Endodermal cell (in vitro differentiated cells): ENCODE data around the gene KRT34. TPM values are rescaled to one million over a fixed set of nuclear protein-coding genes. Genes with fewer than 3 reads are reported as not detected.

Experiments
- DNase-seq: peaks from one replicate; pipeline ENCODE4 v3.0.0-alpha.2; 2017
- H3K27ac ChIP-seq: 2 replicates; pipeline ENCODE4 v1.5.1; 2013; ENCODE audit warnings: mild to moderate bottlenecking, low read depth, low read length, moderate library complexity
- H3K27me3 ChIP-seq: 2 replicates; pipeline ENCODE4 v1.6.1; 2013; ENCODE audit warnings: mild to moderate bottlenecking, low read length, moderate library complexity; ENCODE audit not compliant: insufficient read depth, control insufficient read depth, poor library complexity, severe bottlenecking
- H3K36me3 ChIP-seq: 2 replicates; pipeline ENCODE4 v1.7.0; 2013; ENCODE audit warnings: mild to moderate bottlenecking, low read length, moderate library complexity; ENCODE audit not compliant: control insufficient read depth, insufficient read depth
- H3K4me1 ChIP-seq: one replicate; pipeline ENCODE4 v1.7.0; 2013; ENCODE audit warnings: low read length; ENCODE audit not compliant: control insufficient read depth, insufficient read depth
- H3K4me3 ChIP-seq: 2 replicates; pipeline ENCODE4 v1.5.1; 2013; ENCODE audit warnings: mild to moderate bottlenecking, low read length, moderate library complexity
- H3K9ac ChIP-seq: 2 replicates; pipeline ENCODE4 v1.6.1; 2013; ENCODE audit warnings: mild to moderate bottlenecking, low read length, moderate library complexity; ENCODE audit not compliant: poor library complexity, severe bottlenecking; ENCODE audit errors: extremely low read depth
- H3K9me3 ChIP-seq: 2 replicates; pipeline ENCODE4 v1.6.1; 2013; ENCODE audit warnings: mild to moderate bottlenecking, low read length, moderate library complexity; ENCODE audit not compliant: control insufficient read depth
- H3K27ac Mint-ChIP-seq: 2 replicates; pipeline ENCODE4 v1.8.0; 2020; ENCODE audit warnings: mixed read lengths
- H3K27me3 Mint-ChIP-seq: 2 replicates; pipeline ENCODE4 v1.8.0; 2021; ENCODE audit warnings: mild to moderate bottlenecking, mixed read lengths; ENCODE audit not compliant: insufficient read depth
- H3K36me3 Mint-ChIP-seq: 2 replicates; pipeline ENCODE4 v1.8.0; 2020; ENCODE audit warnings: low read depth, mixed read lengths
- H3K4me1 Mint-ChIP-seq: 2 replicates; pipeline ENCODE4 v1.8.0; 2020; ENCODE audit warnings: mixed read lengths
- H3K4me3 Mint-ChIP-seq: 2 replicates; pipeline ENCODE4 v1.8.0; 2020; ENCODE audit warnings: mild to moderate bottlenecking, moderate library complexity, mixed read lengths
- H3K9me3 Mint-ChIP-seq: 2 replicates; pipeline ENCODE4 v1.8.0; 2020; ENCODE audit warnings: mild to moderate bottlenecking, mixed read lengths
- CTCF ChIP-seq: fragments of 200-600 bp; sonication (generic); conservative IDR thresholded peaks from 2 replicates; pipeline ENCODE4 v1.5.0; 2021; ENCODE audit warnings: antibody characterized with exemption, mild to moderate bottlenecking
- WGBS, 2 experiments: methylation state at CpG; one replicate each; pipeline versions ENCODE4 v1.1.5 to v1.1.7; 2013; ENCODE audit warnings: missing lambda C conversion rate in 2 of 2, mixed read lengths in 1 of 2; ENCODE audit not compliant: insufficient coverage in 1 of 2, insufficient read length in 1 of 2; 5-methylcytosine and 5-hydroxymethylcytosine counted together
- total RNA-seq, 2 donors: library from RNA; stranded (reverse); fragmentation: NEBNext Ultra II Directional in 1 of 2; extraction: Animal tissue kit (Norgen Biotek cat#: 25700) in 1 of 2; gene quantifications; 2 replicates in 1 of 2; 3 replicates in 1 of 2; pipeline ENCODE4 v1.2.1, GENCODE V29; 2021

The KRT34 gene
- total RNA-seq, 2 donors from 2014 or later = not detected

DNA sequence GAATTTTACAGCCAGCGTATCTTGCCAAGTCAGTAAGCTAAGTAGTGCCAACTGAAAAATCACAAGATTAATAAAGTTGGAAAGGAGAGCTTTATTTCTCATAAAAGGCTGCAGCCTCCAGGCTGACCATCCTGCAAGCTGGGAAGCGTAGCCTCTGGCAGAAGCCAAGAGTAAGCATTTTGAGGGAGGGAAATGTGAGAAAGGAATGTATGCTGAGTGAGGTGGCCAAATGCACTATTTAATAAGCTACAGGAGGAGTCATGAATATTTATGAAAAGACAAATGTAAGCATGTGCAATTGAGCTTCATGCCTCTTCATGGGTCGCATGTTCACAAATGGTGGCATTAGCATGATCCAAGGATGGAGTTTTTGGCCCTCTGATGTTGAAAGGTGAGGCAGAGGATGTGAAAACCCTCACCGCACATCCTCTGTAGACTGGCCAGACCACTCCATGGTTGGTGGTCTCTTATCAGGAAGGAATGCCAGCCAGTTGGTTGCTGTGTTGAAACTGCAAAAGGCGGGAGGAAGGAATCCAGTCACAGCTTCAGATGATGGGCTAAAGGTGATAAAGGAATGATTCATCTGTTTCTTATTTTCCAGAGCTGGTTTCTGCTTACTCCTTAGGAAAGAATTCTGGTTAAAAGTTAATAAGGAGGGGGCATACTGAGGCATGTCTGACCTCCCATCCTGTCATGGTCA is 21.7 kb downstream of the KRT34 start:
- no peaks in the 10 kb centered on the region for H3K36me3 ChIP-seq
- Mint-ChIP-seq H3K36me3 (no peaks in the 10 kb centered on the region), H3K4me1 (no peaks in the 10 kb centered on the region), H3K27ac (no peak overlapping the region), H3K9me3 (no peaks in the 10 kb centered on the region), H3K4me3 (no peak overlapping the region), H3K27me3 (no peaks in the 10 kb centered on the region)
- WGBS, 2 experiments = 90 to 97% methylated on average over 4 to 5 of the region's 5 CpGs
- no peak overlapping the region for H3K27ac ChIP-seq
- H3K27me3 ChIP-seq = no peaks in the 10 kb centered on the region
- TF ChIP-seq CTCF = no peak
- no peak overlapping the region for H3K9ac ChIP-seq
- H3K9me3 ChIP-seq = no peaks in the 10 kb centered on the region
- no peaks in the 10 kb centered on the region for H3K4me1 ChIP-seq
- no peak overlapping the region for H3K4me3 ChIP-seq
- peak; percentile 15 for DNase-seq

- Histone ChIP-seq H3K4me1 (no peaks in the 10 kb centered on the region), H3K9me3 (no peaks in the 10 kb centered on the region), H3K9ac (no peak overlapping the region), H3K36me3 (no peaks in the 10 kb centered on the region), H3K27ac (no peak overlapping the region), H3K4me3 (no peak overlapping the region), H3K27me3 (peaks cover 9% of the 10 kb centered on the region)
- no peaks in the 10 kb centered on the region for H3K36me3 Mint-ChIP-seq
- H3K27ac Mint-ChIP-seq = no peak overlapping the region
- no peaks in the 10 kb centered on the region for H3K9me3 Mint-ChIP-seq
- peaks cover 9% of the 10 kb centered on the region for H3K27me3 Mint-ChIP-seq
- no peak for TF ChIP-seq CTCF
- 89% methylated on average over 2 of the region's 4 CpGs; no CpG with 5 or more reads in 1 of the 2 experiments for WGBS, 2 experiments
- no peaks in the 10 kb centered on the region for H3K4me1 Mint-ChIP-seq
- DNase-seq = peak; percentile 2
- H3K4me3 Mint-ChIP-seq = no peak overlapping the region
Measured at GRCh38 chr17:41354536-41354935, 27.6 kb downstream of the KRT34 start.

DNA sequence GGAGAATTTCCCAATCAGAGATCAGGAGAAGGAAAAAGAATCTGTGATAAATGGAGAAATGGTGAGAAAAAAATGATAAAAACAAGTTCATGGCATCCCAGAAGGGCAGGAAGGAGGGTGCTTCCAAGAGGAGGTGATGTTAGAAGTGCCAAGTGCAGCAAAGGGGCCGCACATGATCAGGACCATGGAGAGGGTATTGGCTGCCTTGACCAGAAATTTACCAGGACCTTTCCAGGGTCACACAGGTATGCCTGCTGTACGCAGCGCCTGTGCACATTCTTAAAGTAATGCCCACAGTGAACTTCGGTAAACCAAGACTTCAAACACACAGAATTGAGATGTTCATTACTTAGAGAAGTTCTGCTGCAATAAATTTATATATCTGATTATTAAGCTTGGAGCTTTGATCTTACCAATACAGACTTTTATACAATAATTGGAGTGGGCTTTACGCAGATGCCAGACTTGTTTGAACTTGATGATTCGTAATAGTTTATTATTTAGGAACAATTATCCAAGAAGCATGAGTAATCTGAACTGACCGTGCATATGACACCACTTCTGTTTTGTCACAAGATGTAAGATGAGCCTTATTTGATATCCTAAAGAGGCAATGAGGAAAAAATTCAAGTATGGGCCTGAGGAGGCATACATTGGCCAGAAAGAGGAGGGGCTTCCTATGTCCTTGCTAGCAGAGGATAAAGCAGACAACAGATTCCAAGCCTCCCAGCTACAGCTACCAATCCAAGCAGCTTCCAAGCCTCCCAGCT is 29.3 kb downstream of the KRT34 start:
- whole genome bisulfite sequencing, 2 experiments = 84 to 87% methylated on average over 6 to 7 of the region's 7 CpGs
- no peak overlapping the region for H3K27ac Mint-ChIP-seq
- Histone ChIP-seq H3K36me3 (no peaks in the 10 kb centered on the region), H3K4me3 (no peak overlapping the region), H3K4me1 (no peaks in the 10 kb centered on the region), H3K27ac (no peak overlapping the region), H3K9ac (no peak overlapping the region), H3K27me3 (peaks cover 9% of the 10 kb centered on the region), H3K9me3 (no peaks in the 10 kb centered on the region)
- no peak overlapping the region for H3K4me3 Mint-ChIP-seq
- no peaks in the 10 kb centered on the region for H3K36me3 Mint-ChIP-seq
- H3K9me3 Mint-ChIP-seq = no peaks in the 10 kb centered on the region
- no peak for TF ChIP-seq CTCF
- peak; percentile 76 for DNase-seq
- peaks cover 9% of the 10 kb centered on the region for H3K27me3 Mint-ChIP-seq
- no peaks in the 10 kb centered on the region for H3K4me1 Mint-ChIP-seq
